OCI-LY3 (cell line): ENCODE data around the gene DST.

ENCODE experiments used
- H2AFZ ChIP-seq: fragments of 200-600, 300-600 bp; shearing (Covaris generic); 2 replicates; pipeline ENCODE4 v1.6.0; 2014; ENCODE audit warnings: antibody characterized with exemption, low read depth, low read length
- H3K27ac ChIP-seq: fragments of 200-600, 300-600 bp; sonication (generic); 2 replicates; pipeline ENCODE4 v1.5.1; 2014; ENCODE audit warnings: mild to moderate bottlenecking, low read length, moderate library complexity, mixed read lengths
- H3K27me3 ChIP-seq: fragments of 200-600, 300-600 bp; sonication (generic); 2 replicates; pipeline ENCODE4 v1.6.1; 2014; ENCODE audit warnings: low read depth, low read length, mixed read lengths
- H3K36me3 ChIP-seq: fragments of 200-600, 300-600 bp; sonication (generic); replicated peaks from 2 replicates; pipeline ENCODE3; 2014; ENCODE audit warnings: low read depth, low read length, mixed read lengths
- H3K4me1 ChIP-seq: fragments of 300-600, 200-600 bp; sonication (generic); 2 replicates; pipeline ENCODE4 v1.6.1; 2014; ENCODE audit warnings: low read length, mixed read lengths
- H3K4me2 ChIP-seq: fragments of 200-600, 300-600 bp; sonication (generic); 2 replicates; pipeline ENCODE4 v1.6.1; 2014; ENCODE audit warnings: low read length, mixed read lengths
- H3K4me3 ChIP-seq: fragments of 300-600, 200-600 bp; sonication (generic); 2 replicates; pipeline ENCODE4 v1.5.1; 2014; ENCODE audit warnings: antibody characterized with exemption, mild to moderate bottlenecking, low read length, moderate library complexity
- H3K79me2 ChIP-seq: fragments of 300-600, 200-600 bp; shearing (Covaris generic); 2 replicates; pipeline ENCODE4 v1.6.1; 2014; ENCODE audit warnings: mild to moderate bottlenecking, low read length, mixed read lengths
- H3K9ac ChIP-seq: fragments of 300-600, 200-600 bp; shearing (Covaris generic); 2 replicates; pipeline ENCODE4 v1.6.0; 2014; ENCODE audit warnings: mild to moderate bottlenecking, low read length, moderate library complexity
- H3K9me3 ChIP-seq: fragments of 200-600, 300-600 bp; shearing (Covaris generic); 2 replicates; pipeline ENCODE4 v1.6.1; 2014; ENCODE audit warnings: low read length, mixed read lengths; ENCODE audit not compliant: insufficient read depth
- H4K20me1 ChIP-seq: fragments of 200-600, 300-600 bp; sonication (generic); 2 replicates; pipeline ENCODE4 v1.6.1; 2016; ENCODE audit warnings: low read length, mixed read lengths; ENCODE audit not compliant: insufficient read depth
- EZH2phosphoT487 ChIP-seq: fragments of 200-600 bp; shearing (Covaris generic); IDR thresholded peaks from 2 replicates; pipeline ENCODE4 v1.6.1; 2018; ENCODE audit warnings: antibody characterized with exemption, mixed run types, low read depth
- TF ChIP-seq, protein P1 (sequence below): fragments of 200-600, 300-600 bp; sonication (generic); IDR thresholded peaks from 2 replicates; pipeline ENCODE4 v1.5.1; 2014; ENCODE audit warnings: antibody characterized with exemption, low read length, low read depth

The DST gene

DNA sequence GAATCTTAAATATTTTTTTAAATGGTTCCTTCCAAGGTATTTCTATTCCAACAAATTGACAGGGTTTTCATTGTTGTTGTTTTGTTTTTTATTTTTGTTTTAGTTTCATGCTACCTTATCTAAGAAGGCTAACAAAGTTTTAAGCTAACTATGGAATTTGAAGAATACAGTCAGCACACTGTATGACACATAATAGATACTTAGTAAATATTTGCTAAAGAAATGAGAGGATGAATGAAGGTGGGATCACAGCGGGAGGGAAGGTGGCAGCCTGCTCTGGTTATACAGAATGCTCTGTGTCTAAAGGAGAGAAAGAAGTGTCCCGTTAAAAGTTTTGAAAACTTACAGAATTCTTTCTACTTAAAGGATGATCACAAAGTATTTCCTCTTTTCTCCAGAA, 43.7 kb upstream of the DST start:
- TF ChIP-seq, protein P1, sequence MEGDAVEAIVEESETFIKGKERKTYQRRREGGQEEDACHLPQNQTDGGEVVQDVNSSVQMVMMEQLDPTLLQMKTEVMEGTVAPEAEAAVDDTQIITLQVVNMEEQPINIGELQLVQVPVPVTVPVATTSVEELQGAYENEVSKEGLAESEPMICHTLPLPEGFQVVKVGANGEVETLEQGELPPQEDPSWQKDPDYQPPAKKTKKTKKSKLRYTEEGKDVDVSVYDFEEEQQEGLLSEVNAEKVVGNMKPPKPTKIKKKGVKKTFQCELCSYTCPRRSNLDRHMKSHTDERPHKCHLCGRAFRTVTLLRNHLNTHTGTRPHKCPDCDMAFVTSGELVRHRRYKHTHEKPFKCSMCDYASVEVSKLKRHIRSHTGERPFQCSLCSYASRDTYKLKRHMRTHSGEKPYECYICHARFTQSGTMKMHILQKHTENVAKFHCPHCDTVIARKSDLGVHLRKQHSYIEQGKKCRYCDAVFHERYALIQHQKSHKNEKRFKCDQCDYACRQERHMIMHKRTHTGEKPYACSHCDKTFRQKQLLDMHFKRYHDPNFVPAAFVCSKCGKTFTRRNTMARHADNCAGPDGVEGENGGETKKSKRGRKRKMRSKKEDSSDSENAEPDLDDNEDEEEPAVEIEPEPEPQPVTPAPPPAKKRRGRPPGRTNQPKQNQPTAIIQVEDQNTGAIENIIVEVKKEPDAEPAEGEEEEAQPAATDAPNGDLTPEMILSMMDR: no peak
- TF ChIP-seq EZH2phosphoT487: no peak
- no peaks in the 10 kb centered on the region for H3K27me3 ChIP-seq
- no peaks in the 10 kb centered on the region for H3K36me3 ChIP-seq
- H3K9me3 ChIP-seq: no peaks in the 10 kb centered on the region
- no peaks in the 10 kb centered on the region for H3K79me2 ChIP-seq
- H3K4me3 ChIP-seq: no peak overlapping the region
- no peak overlapping the region for H3K27ac ChIP-seq
- H3K9ac ChIP-seq: no peak overlapping the region
- H4K20me1 ChIP-seq: no peaks in the 10 kb centered on the region
- peaks cover 19% of the 10 kb centered on the region for H3K4me1 ChIP-seq
- H2AFZ ChIP-seq: no peak overlapping the region
- no peak overlapping the region for H3K4me2 ChIP-seq

DNA sequence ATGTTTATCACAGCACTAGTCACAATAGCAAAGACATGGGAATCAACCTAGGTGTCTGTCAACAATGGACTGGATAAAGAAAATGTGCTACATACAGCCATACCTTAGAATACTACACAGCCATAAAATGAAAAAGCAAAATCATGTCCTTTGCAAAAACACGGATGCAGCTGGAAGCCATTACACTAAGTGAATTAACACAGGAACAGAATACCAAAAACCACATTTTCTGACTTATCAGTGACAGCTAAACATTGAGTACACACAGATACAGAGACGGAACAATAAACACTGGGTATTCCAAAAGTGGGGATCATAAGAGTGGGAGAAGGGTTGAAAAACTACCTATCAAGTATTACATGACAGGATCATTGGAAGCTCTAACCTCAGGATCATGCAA, 43.3 kb upstream of the DST start:
- Histone ChIP-seq H3K4me3 (no peak overlapping the region), H3K36me3 (no peaks in the 10 kb centered on the region), H2AFZ (no peak overlapping the region), H3K9ac (no peak overlapping the region), H3K27me3 (no peaks in the 10 kb centered on the region), H3K79me2 (no peaks in the 10 kb centered on the region), H3K4me1 (peaks cover 19% of the 10 kb centered on the region), H3K9me3 (no peaks in the 10 kb centered on the region), H4K20me1 (no peaks in the 10 kb centered on the region), H3K27ac (no peak overlapping the region), H3K4me2 (no peak overlapping the region)
- TF ChIP-seq EZH2phosphoT487: no peak
- TF ChIP-seq, protein P1: no peak

DNA sequence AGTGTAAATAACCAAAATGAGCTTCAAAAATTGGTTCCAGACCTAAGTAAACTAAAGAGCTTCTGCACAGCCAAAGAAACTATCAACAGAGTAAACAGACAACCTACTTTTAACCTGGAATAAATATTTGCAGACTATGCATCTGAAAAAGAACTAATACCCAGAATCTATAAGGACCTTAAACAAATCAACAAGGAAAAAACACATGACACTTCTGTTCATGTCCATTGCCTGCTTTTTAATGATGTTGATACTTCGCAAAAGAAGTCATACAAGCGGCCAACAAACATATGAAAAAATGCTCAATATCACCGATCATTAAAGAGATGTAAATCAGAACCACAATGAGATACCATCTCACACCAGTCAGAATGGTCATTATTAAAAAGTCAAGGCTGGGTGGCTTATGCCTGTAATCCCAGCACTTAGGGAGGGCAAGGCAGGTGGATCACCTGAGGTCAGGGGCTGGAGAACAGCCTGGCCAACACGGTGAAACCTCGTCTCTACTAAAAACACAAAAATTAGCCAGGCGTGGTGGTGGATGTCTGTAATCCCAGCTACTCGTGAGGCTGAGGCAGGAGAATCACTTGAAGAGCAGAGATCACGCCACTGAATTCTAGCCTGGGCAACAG, 42.5 kb upstream of the DST start:
- H3K9ac ChIP-seq: no peak overlapping the region
- H3K4me3 ChIP-seq: no peak overlapping the region
- no peak overlapping the region for H2AFZ ChIP-seq
- H3K4me1 ChIP-seq: peaks cover 19% of the 10 kb centered on the region
- TF ChIP-seq, protein P1: no peak
- TF ChIP-seq EZH2phosphoT487: no peak
- no peak overlapping the region for H3K4me2 ChIP-seq
- H4K20me1 ChIP-seq: no peaks in the 10 kb centered on the region
- no peaks in the 10 kb centered on the region for H3K27me3 ChIP-seq
- no peaks in the 10 kb centered on the region for H3K79me2 ChIP-seq
- no peaks in the 10 kb centered on the region for H3K9me3 ChIP-seq
- no peak overlapping the region for H3K27ac ChIP-seq
- no peaks in the 10 kb centered on the region for H3K36me3 ChIP-seq

DNA sequence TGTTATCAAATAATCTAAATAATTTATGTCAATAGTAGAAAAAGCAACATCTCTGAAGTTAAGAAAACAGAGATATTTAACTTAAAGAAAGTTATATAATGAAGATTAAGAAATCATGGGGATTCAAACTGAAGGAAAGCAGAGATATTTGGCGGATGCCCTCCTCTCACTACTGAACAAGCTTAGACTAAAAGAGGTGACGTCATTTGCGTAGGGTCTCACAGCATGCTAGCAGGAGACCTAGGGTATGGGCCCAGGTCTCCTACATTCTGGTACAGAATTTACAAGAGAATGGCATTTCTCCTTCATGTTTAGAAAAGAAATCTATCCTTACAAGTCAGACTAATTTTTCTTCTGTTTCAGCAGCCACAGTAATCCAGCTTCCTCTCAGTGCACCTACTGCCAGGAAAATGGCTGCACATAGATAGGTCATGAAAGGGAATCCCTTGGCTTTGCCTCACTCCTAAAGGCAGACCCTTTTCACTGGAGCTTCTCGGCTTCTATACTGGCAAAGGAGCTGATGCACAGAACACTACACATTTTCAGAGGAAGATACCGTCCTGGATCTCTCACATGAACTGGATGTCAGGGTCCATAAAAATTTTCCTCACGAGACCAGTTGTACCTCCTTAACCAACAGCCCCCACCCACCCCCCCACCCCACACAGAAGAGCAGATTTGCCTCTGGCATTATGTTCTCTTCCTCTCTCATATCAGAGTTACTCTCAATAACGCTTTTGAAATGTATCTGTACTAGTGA, 41.8 kb upstream of the DST start:
- Histone ChIP-seq H3K27ac (no peak overlapping the region), H3K9ac (no peak overlapping the region), H3K79me2 (no peaks in the 10 kb centered on the region), H4K20me1 (no peaks in the 10 kb centered on the region), H2AFZ (no peak overlapping the region), H3K4me2 (no peak overlapping the region), H3K36me3 (no peaks in the 10 kb centered on the region), H3K4me1 (peaks cover 18% of the 10 kb centered on the region), H3K9me3 (no peaks in the 10 kb centered on the region), H3K4me3 (no peak overlapping the region), H3K27me3 (no peaks in the 10 kb centered on the region)
- TF ChIP-seq, protein P1: no peak
- TF ChIP-seq EZH2phosphoT487: no peak
